Brain pericyte (primary cell): ENCODE measurements around the gene HNRNPA3.

Source experiments
- DNase-seq: peaks from one replicate; pipeline ENCODE4 v3.0.0-alpha.2; 2012; ENCODE audit warnings: low read depth, low spot score

Gene HNRNPA3

GRCh38 chr2:177271981-177272666 is 59.5 kb downstream of the HNRNPA3 start:
- DNase-seq: no peak

GRCh38 chr2:177272765-177273164 is 60.2 kb downstream of the HNRNPA3 start:
- no peak for DNase-seq

DNA sequence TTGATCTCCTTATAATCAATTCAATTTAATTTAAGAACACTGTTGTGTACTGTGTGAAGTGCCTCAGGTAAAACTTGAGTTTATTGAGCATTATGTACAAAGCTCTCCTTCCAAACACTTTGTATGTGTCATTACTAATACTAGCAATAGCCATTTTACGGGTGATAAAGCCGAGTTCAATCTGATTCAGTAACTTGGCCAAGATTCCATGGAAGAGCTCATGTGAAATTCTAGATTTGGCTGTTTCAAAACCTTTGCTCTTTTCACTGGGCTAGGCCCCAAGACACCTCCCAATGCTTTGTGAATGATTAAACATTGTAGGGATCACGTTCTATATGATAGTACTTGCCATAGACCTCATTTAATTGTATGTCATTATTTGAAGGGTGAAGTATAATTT is 60.8 kb downstream of the HNRNPA3 start:
- no peak for DNase-seq
